OCI-LY3 (cell line): ENCODE data around the gene KIFAP3.

Source experiments
- H2AFZ ChIP-seq: fragments of 200-600, 300-600 bp; shearing (Covaris generic); 2 replicates; pipeline ENCODE4 v1.6.0; 2014; ENCODE audit warnings: antibody characterized with exemption, low read depth, low read length
- H3K27ac ChIP-seq: fragments of 200-600, 300-600 bp; sonication (generic); 2 replicates; pipeline ENCODE4 v1.5.1; 2014; ENCODE audit warnings: mild to moderate bottlenecking, low read length, moderate library complexity, mixed read lengths
- H3K27me3 ChIP-seq: fragments of 200-600, 300-600 bp; sonication (generic); 2 replicates; pipeline ENCODE4 v1.6.1; 2014; ENCODE audit warnings: low read depth, low read length, mixed read lengths
- H3K36me3 ChIP-seq: fragments of 200-600, 300-600 bp; sonication (generic); replicated peaks from 2 replicates; pipeline ENCODE3; 2014; ENCODE audit warnings: low read depth, low read length, mixed read lengths
- H3K4me1 ChIP-seq: fragments of 300-600, 200-600 bp; sonication (generic); 2 replicates; pipeline ENCODE4 v1.6.1; 2014; ENCODE audit warnings: low read length, mixed read lengths
- H3K4me2 ChIP-seq: fragments of 200-600, 300-600 bp; sonication (generic); 2 replicates; pipeline ENCODE4 v1.6.1; 2014; ENCODE audit warnings: low read length, mixed read lengths
- H3K4me3 ChIP-seq: fragments of 300-600, 200-600 bp; sonication (generic); 2 replicates; pipeline ENCODE4 v1.5.1; 2014; ENCODE audit warnings: antibody characterized with exemption, mild to moderate bottlenecking, low read length, moderate library complexity
- H3K79me2 ChIP-seq: fragments of 300-600, 200-600 bp; shearing (Covaris generic); 2 replicates; pipeline ENCODE4 v1.6.1; 2014; ENCODE audit warnings: mild to moderate bottlenecking, low read length, mixed read lengths
- H3K9ac ChIP-seq: fragments of 300-600, 200-600 bp; shearing (Covaris generic); 2 replicates; pipeline ENCODE4 v1.6.0; 2014; ENCODE audit warnings: mild to moderate bottlenecking, low read length, moderate library complexity
- H3K9me3 ChIP-seq: fragments of 200-600, 300-600 bp; shearing (Covaris generic); 2 replicates; pipeline ENCODE4 v1.6.1; 2014; ENCODE audit warnings: low read length, mixed read lengths; ENCODE audit not compliant: insufficient read depth
- H4K20me1 ChIP-seq: fragments of 200-600, 300-600 bp; sonication (generic); 2 replicates; pipeline ENCODE4 v1.6.1; 2016; ENCODE audit warnings: low read length, mixed read lengths; ENCODE audit not compliant: insufficient read depth
- EZH2phosphoT487 ChIP-seq: fragments of 200-600 bp; shearing (Covaris generic); IDR thresholded peaks from 2 replicates; pipeline ENCODE4 v1.6.1; 2018; ENCODE audit warnings: antibody characterized with exemption, mixed run types, low read depth
- TF ChIP-seq, protein P1 (sequence below): fragments of 200-600, 300-600 bp; sonication (generic); IDR thresholded peaks from 2 replicates; pipeline ENCODE4 v1.5.1; 2014; ENCODE audit warnings: antibody characterized with exemption, low read length, low read depth

KIFAP3 gene

DNA sequence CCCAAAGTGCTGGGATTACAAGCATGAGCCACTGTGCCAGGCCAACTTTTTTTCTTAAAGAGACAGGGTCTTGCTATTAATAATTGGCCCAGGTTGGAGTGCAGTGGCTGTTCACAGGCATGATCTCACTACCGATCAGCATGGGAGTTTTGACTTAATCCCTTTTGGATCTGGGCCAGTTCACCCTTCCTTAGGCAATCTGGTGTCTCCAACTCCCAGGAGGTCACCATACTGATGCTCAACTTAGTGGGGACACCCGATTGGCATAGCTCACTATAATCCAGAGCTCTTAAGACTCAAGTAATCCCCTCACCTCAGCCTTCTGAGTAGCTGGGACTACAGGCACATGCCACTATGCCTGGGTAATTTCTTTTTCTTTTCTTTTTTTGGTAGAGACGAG lies 116.6 kb downstream of the KIFAP3 start:
- H4K20me1 ChIP-seq: no peaks in the 10 kb centered on the region
- H3K79me2 ChIP-seq: no peaks in the 10 kb centered on the region
- no peak overlapping the region for H3K4me2 ChIP-seq
- no peak overlapping the region for H3K4me3 ChIP-seq
- H3K36me3 ChIP-seq: no peaks in the 10 kb centered on the region
- H3K4me1 ChIP-seq: no peaks in the 10 kb centered on the region
- no peak overlapping the region for H2AFZ ChIP-seq
- no peaks in the 10 kb centered on the region for H3K9me3 ChIP-seq
- H3K27me3 ChIP-seq: no peaks in the 10 kb centered on the region
- no peak overlapping the region for H3K27ac ChIP-seq
- no peak overlapping the region for H3K9ac ChIP-seq
- no peak for TF ChIP-seq EZH2phosphoT487
- TF ChIP-seq, protein P1, sequence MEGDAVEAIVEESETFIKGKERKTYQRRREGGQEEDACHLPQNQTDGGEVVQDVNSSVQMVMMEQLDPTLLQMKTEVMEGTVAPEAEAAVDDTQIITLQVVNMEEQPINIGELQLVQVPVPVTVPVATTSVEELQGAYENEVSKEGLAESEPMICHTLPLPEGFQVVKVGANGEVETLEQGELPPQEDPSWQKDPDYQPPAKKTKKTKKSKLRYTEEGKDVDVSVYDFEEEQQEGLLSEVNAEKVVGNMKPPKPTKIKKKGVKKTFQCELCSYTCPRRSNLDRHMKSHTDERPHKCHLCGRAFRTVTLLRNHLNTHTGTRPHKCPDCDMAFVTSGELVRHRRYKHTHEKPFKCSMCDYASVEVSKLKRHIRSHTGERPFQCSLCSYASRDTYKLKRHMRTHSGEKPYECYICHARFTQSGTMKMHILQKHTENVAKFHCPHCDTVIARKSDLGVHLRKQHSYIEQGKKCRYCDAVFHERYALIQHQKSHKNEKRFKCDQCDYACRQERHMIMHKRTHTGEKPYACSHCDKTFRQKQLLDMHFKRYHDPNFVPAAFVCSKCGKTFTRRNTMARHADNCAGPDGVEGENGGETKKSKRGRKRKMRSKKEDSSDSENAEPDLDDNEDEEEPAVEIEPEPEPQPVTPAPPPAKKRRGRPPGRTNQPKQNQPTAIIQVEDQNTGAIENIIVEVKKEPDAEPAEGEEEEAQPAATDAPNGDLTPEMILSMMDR: no peak

DNA sequence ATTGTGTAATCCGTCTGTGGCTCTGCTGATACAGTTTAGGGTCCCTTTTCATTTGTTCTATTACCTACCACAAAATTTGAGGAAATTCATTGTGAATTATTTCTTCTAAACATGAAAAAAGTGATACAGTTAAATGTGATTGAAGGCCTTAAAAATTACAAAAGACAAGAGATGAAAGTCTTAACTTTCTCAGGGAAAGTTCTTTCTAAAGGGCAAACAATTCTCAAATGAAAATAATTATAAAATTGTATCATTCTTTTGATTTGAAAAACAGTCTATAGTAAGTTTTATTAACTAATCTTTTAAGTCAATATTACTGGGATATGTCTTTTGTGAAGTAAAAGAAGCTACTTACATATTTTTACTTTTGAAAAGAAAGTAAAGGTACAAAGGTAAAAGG lies 123.4 kb downstream of the KIFAP3 start:
- H3K27me3 ChIP-seq: no peaks in the 10 kb centered on the region
- no peak overlapping the region for H3K9ac ChIP-seq
- no peaks in the 10 kb centered on the region for H3K4me1 ChIP-seq
- no peak overlapping the region for H3K4me3 ChIP-seq
- H3K27ac ChIP-seq: no peak overlapping the region
- H4K20me1 ChIP-seq: no peaks in the 10 kb centered on the region
- no peaks in the 10 kb centered on the region for H3K9me3 ChIP-seq
- H3K36me3 ChIP-seq: no peaks in the 10 kb centered on the region
- H3K79me2 ChIP-seq: no peaks in the 10 kb centered on the region
- no peak overlapping the region for H2AFZ ChIP-seq
- H3K4me2 ChIP-seq: no peak overlapping the region
- TF ChIP-seq, protein P1: no peak
- no peak for TF ChIP-seq EZH2phosphoT487

DNA sequence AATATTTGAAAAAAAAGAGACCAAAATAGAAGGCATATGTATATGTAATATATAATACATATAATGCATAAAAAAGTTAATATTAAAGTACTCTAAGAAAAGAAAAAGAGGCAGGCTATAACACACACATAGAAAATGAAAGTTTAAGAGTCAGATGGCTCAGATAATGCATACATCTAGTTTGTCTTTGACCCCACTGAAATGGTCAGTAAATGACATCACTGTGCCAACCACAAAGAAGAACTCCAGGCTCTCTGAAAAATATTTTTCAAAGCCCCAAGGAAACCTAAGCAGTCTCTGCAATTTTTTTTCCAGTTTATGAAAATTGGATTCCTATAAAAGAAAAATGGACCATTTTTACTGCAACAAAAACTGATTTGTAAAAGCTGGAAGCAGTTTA lies 125.4 kb downstream of the KIFAP3 start:
- Histone ChIP-seq H2AFZ (no peak overlapping the region), H4K20me1 (no peaks in the 10 kb centered on the region), H3K4me1 (no peaks in the 10 kb centered on the region), H3K79me2 (no peaks in the 10 kb centered on the region), H3K9ac (no peak overlapping the region), H3K4me3 (no peak overlapping the region), H3K36me3 (no peaks in the 10 kb centered on the region), H3K4me2 (no peak overlapping the region), H3K27me3 (no peaks in the 10 kb centered on the region), H3K27ac (no peak overlapping the region), H3K9me3 (no peaks in the 10 kb centered on the region)
- TF ChIP-seq, protein P1: no peak
- TF ChIP-seq EZH2phosphoT487: no peak

DNA sequence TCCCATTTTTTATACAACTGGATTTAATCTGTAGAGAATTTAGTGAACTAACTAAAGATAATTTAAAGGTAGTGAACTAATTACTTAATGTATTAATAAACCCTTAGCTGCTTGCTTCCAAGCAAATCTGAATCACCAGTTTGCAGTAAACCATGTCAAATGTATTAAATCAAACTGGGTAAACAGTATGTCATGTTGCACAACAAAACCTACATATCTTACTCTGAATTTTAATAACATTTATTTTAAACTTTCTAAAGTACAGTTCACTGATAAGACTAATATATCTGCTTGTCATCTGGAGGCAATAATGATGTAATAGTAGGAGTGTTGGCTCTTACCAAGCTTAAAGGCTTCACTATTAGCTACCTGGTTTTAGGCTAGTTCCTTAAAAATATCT lies 128.3 kb downstream of the KIFAP3 start:
- H3K9ac ChIP-seq: no peak overlapping the region
- H3K4me1 ChIP-seq: no peaks in the 10 kb centered on the region
- no peak overlapping the region for H3K4me3 ChIP-seq
- no peaks in the 10 kb centered on the region for H3K9me3 ChIP-seq
- H3K36me3 ChIP-seq: no peaks in the 10 kb centered on the region
- no peak overlapping the region for H3K27ac ChIP-seq
- H3K79me2 ChIP-seq: no peaks in the 10 kb centered on the region
- H3K27me3 ChIP-seq: no peaks in the 10 kb centered on the region
- H3K4me2 ChIP-seq: no peak overlapping the region
- no peak overlapping the region for H2AFZ ChIP-seq
- no peaks in the 10 kb centered on the region for H4K20me1 ChIP-seq
- TF ChIP-seq EZH2phosphoT487: no peak
- TF ChIP-seq, protein P1: no peak
